ENCODE data around the gene SHC3.

Gene SHC3

DNA sequence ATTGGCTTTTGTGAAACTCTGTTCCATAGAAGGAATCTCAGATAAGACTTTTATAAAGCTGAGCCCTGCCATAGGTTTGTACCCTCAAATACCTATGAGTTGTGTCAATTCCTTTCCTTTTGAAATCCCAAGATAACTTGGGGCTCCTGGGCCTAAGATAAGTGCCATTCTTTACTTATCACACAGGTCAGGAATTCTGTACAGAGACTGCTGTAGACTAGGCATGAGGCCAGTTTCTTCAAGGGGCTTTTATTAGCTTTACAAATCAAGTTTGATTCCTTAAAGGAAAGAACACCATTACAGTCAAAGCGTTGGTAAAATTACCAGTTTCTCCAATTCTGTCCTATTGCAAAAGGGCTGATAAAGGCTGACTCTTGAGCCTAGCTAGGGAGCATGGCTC lies 39.2 kb downstream of the SHC3 start:
- DNase-seq = no peak
- H3K4me3 ChIP-seq (ENCODE audit: control insufficient read depth in 1 of 7, extremely low read depth in 1 of 7, insufficient read depth in 4 of 7, low read depth in 2 of 7, low read length in 6 of 7) = no peak overlapping the region
- H3K27me3 ChIP-seq (replicated peaks in 2 of 5; ENCODE audit: control insufficient read depth in 4 of 5, insufficient read depth in 5 of 5, low read length in 4 of 5) = peaks cover 0 to 2% (median 0%) of the 10 kb centered on the region in 5 experiments
- ChIA-PET POLR2A (no interaction called here), CTCF (no interaction called here)
- no peaks in the 10 kb centered on the region for H3K4me1 ChIP-seq (ENCODE audit: control extremely low read depth in 1 of 4, control insufficient read depth in 4 of 4, insufficient read depth in 4 of 4, low read length in 3 of 4)
- H3K27ac ChIP-seq (ENCODE audit: insufficient read depth in 1 of 2, low read depth in 1 of 2, low read length in 2 of 2, poor library complexity in 1 of 2, severe bottlenecking in 2 of 2) = no peak overlapping the region
- peaks cover 0 to 13% (median 4%) of the 10 kb centered on the region in 5 experiments for H3K9me3 ChIP-seq (ENCODE audit: control extremely low read depth in 1 of 5, control insufficient read depth in 4 of 5, insufficient read depth in 2 of 5, low read depth in 1 of 5, low read length in 4 of 5)
- 100% methylated on average over 1 of the region's 1 CpG for WGBS (ENCODE audit: insufficient coverage)
- no peaks in the 10 kb centered on the region for H3K36me3 ChIP-seq (ENCODE audit: control insufficient read depth in 4 of 4, insufficient read depth in 4 of 4, low read length in 3 of 4)

DNA sequence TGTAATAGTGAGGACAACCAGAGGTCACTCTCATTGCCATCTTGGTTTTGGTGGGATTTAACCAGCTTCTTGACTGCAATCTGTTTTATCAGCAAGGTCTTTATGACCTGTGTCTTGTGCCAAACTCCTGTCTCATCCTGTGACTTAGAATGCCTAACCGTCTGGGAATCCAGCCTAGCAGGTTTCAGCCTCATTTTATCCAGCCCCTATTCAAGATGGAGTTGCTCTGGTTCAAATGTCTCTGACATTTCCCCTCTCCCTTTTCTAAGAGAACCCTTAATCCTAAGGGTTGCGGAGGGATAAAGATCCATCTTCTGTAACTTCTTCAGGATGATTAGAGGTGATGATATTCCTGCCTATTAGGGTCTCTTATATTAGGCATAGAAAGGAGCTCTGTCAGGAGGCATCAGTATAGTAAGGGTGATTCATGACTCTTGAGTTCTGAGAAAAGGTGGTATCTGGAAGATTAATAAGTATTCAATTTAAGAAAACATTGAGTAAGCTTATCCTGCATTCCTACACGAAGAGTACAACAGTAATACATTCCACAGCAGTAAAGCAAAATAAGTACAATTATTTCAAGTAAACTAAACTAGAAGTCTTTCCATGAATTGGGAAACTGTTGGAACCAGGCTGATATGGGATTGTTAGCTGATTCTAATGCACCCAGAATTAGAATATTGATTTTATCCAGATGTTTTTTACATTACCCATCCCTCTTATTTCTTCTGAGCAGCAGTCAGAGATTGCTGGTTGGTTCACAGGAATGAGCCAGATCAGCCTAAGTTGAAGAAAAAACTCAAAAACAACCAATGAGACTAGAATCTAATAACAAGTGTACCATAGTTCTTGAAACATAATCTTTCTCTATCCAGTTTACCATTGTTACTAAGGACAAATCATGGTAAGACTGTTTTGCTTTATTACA lies 39.9 kb downstream of the SHC3 start:
- Histone ChIP-seq H3K4me3 (ENCODE audit: control insufficient read depth in 1 of 7, extremely low read depth in 1 of 7, insufficient read depth in 4 of 7, low read depth in 2 of 7, low read length in 6 of 7) (no peak overlapping the region), H3K4me1 (ENCODE audit: control extremely low read depth in 1 of 4, control insufficient read depth in 4 of 4, insufficient read depth in 4 of 4, low read length in 3 of 4) (no peaks in the 10 kb centered on the region), H3K27me3 (replicated peaks in 2 of 5; ENCODE audit: control insufficient read depth in 4 of 5, insufficient read depth in 5 of 5, low read length in 4 of 5) (peaks cover 0 to 2% (median 0%) of the 10 kb centered on the region in 5 experiments), H3K27ac (ENCODE audit: insufficient read depth in 1 of 2, low read depth in 1 of 2, low read length in 2 of 2, poor library complexity in 1 of 2, severe bottlenecking in 2 of 2) (no peak overlapping the region), H3K9me3 (ENCODE audit: control extremely low read depth in 1 of 5, control insufficient read depth in 4 of 5, insufficient read depth in 2 of 5, low read depth in 1 of 5, low read length in 4 of 5) (peaks cover 0 to 16% (median 7%) of the 10 kb centered on the region in 5 experiments), H3K36me3 (ENCODE audit: control insufficient read depth in 4 of 4, insufficient read depth in 4 of 4, low read length in 3 of 4) (no peaks in the 10 kb centered on the region)
- POLR2A ChIA-PET = no interaction called here
- CTCF ChIA-PET = no interaction called here
- DNase-seq = no peak
- WGBS (ENCODE audit: insufficient coverage) = 100% methylated on average over 2 of the region's 3 CpGs

DNA sequence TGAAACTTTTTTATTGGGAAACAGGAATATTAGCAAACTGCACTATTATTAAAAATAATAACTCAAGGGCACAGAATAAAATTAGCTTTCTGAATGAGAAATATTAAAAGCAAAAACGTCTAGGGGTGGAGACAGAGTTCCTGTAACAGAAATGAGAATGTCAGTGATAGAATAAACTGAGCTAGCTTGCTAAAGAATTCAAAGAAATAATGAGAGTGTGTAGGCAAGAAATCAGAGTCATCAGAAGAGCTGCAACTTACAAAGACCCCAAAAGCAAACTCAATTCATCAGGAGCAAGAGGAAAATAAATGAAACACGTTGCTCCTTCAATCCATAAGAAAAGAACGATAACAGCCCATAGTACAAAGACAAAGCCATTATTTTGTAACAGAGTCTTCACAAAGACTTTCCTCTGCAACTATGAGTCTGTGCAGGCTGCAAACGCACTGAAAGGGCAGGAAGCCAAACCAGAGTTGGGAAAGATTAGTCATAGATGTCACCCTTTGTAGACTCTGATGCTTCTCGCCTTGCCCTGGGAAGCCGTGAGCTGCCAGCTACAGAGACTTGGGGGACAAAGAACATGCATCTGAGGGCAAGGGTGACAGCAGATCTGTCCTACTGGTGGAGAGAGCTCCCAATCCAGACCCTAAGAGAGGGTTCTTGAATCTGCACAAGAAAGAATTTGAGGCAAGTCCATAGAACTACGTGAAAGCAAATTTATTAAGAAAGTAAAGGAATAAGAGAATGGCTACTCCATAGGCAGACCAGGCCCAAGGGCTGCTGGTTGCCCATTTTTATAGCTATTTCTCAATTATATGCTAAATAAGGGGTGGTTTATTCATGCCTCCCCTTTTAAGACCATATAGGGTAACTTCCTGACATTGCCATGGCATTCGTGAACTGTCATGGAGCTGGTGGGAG lies 40.8 kb downstream of the SHC3 start:
- peak overlapping the region in 1 of 7 experiments; percentile 5 for H3K4me3 ChIP-seq (ENCODE audit: control insufficient read depth in 1 of 7, extremely low read depth in 1 of 7, insufficient read depth in 4 of 7, low read depth in 2 of 7, low read length in 6 of 7)
- POLR2A ChIA-PET = interaction anchor here (0.7 kb wide), 1 partner anchor 10 kb away, joined by 3 read pairs; no protein-coding TSS in a partner anchor
- CTCF ChIA-PET = no interaction called here
- H3K36me3 ChIP-seq (ENCODE audit: control insufficient read depth in 4 of 4, insufficient read depth in 4 of 4, low read length in 3 of 4) = no peaks in the 10 kb centered on the region
- 76% methylated on average over 5 of the region's 8 CpGs for WGBS (ENCODE audit: insufficient coverage)
- DNase-seq = no peak
- H3K27me3 ChIP-seq (replicated peaks in 2 of 5; ENCODE audit: control insufficient read depth in 4 of 5, insufficient read depth in 5 of 5, low read length in 4 of 5) = peaks cover 0 to 2% (median 0%) of the 10 kb centered on the region in 5 experiments
- no peak overlapping the region for H3K27ac ChIP-seq (ENCODE audit: insufficient read depth in 1 of 2, low read depth in 1 of 2, low read length in 2 of 2, poor library complexity in 1 of 2, severe bottlenecking in 2 of 2)
- H3K4me1 ChIP-seq (ENCODE audit: control extremely low read depth in 1 of 4, control insufficient read depth in 4 of 4, insufficient read depth in 4 of 4, low read length in 3 of 4) = no peaks in the 10 kb centered on the region
- peaks cover 0 to 17% (median 7%) of the 10 kb centered on the region in 5 experiments for H3K9me3 ChIP-seq (ENCODE audit: control extremely low read depth in 1 of 5, control insufficient read depth in 4 of 5, insufficient read depth in 2 of 5, low read depth in 1 of 5, low read length in 4 of 5)

DNA sequence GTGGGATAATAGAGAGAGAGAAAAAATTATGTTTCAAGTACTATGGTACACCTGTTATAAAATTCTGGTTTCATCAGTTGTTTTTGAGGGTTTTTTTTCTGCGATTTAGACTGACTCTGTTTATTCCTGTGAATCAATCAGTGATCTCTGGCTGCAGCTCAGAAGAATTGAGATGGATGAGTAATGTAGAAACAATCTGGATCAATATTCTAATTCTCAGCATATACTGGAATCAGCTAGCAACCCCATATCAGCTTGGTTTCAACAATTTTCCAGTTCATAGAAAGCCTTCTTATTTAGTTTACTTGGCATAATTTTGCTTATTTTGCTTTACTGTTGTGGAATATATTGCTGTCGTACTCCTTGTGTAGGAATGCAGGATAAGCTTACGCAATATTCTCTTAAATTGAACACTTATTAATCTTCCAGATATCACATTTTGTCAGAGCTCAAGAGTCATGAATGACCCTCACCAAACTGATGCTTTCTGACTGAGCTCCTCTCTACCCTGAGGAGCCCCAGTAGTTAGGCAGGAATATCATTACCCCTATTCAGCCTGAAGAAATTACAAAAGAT lies 42.9 kb downstream of the SHC3 start:
- Histone ChIP-seq H3K9me3 (ENCODE audit: control extremely low read depth in 1 of 5, control insufficient read depth in 4 of 5, insufficient read depth in 2 of 5, low read depth in 1 of 5, low read length in 4 of 5) (peaks cover 0 to 17% (median 7%) of the 10 kb centered on the region in 5 experiments), H3K4me1 (ENCODE audit: control extremely low read depth in 1 of 4, control insufficient read depth in 4 of 4, insufficient read depth in 4 of 4, low read length in 3 of 4) (no peaks in the 10 kb centered on the region), H3K27ac (ENCODE audit: insufficient read depth in 1 of 2, low read depth in 1 of 2, low read length in 2 of 2, poor library complexity in 1 of 2, severe bottlenecking in 2 of 2) (no peak overlapping the region), H3K36me3 (ENCODE audit: control insufficient read depth in 4 of 4, insufficient read depth in 4 of 4, low read length in 3 of 4) (no peaks in the 10 kb centered on the region), H3K27me3 (replicated peaks in 2 of 5; ENCODE audit: control insufficient read depth in 4 of 5, insufficient read depth in 5 of 5, low read length in 4 of 5) (no peaks in the 10 kb centered on the region), H3K4me3 (ENCODE audit: control insufficient read depth in 1 of 7, extremely low read depth in 1 of 7, insufficient read depth in 4 of 7, low read depth in 2 of 7, low read length in 6 of 7) (no peak overlapping the region)
- POLR2A ChIA-PET = no interaction called here
- no CpG with 5 or more reads among the region's 3 CpGs for WGBS (ENCODE audit: insufficient coverage)
- DNase-seq = no peak
- CTCF ChIA-PET = no interaction called here

DNA sequence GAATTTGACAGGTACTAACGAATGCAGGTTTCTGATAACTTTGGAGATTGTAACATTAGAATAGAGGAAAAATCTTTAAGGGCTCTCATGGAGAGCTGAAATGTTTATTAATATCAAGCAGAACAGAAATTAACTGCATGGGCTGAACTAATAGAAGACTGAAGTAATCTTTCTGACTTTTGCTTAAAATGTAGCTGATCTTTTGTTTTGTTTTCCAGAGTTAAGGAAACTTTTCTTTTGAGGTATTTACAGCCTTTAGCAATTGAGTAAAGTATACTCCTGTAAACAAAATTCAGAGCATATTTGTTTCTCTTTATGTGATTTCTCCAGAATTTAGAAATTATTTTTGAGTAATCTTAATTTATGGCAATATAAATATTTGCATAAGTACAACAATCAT lies 43.9 kb downstream of the SHC3 start:
- no peaks in the 10 kb centered on the region for H3K36me3 ChIP-seq (ENCODE audit: control insufficient read depth in 4 of 4, insufficient read depth in 4 of 4, low read length in 3 of 4)
- ChIA-PET CTCF (no interaction called here), POLR2A (no interaction called here)
- H3K4me1 ChIP-seq (ENCODE audit: control extremely low read depth in 1 of 4, control insufficient read depth in 4 of 4, insufficient read depth in 4 of 4, low read length in 3 of 4) = no peaks in the 10 kb centered on the region
- peaks cover 0 to 17% (median 7%) of the 10 kb centered on the region in 5 experiments for H3K9me3 ChIP-seq (ENCODE audit: control extremely low read depth in 1 of 5, control insufficient read depth in 4 of 5, insufficient read depth in 2 of 5, low read depth in 1 of 5, low read length in 4 of 5)
- H3K27ac ChIP-seq (ENCODE audit: insufficient read depth in 1 of 2, low read depth in 1 of 2, low read length in 2 of 2, poor library complexity in 1 of 2, severe bottlenecking in 2 of 2) = no peak overlapping the region
- H3K27me3 ChIP-seq (replicated peaks in 2 of 5; ENCODE audit: control insufficient read depth in 4 of 5, insufficient read depth in 5 of 5, low read length in 4 of 5) = no peaks in the 10 kb centered on the region
- WGBS (ENCODE audit: insufficient coverage) = 88% methylated on average over 1 of the region's 1 CpG
- H3K4me3 ChIP-seq (ENCODE audit: control insufficient read depth in 1 of 7, extremely low read depth in 1 of 7, insufficient read depth in 4 of 7, low read depth in 2 of 7, low read length in 6 of 7) = no peak overlapping the region
- no peak for DNase-seq

DNA sequence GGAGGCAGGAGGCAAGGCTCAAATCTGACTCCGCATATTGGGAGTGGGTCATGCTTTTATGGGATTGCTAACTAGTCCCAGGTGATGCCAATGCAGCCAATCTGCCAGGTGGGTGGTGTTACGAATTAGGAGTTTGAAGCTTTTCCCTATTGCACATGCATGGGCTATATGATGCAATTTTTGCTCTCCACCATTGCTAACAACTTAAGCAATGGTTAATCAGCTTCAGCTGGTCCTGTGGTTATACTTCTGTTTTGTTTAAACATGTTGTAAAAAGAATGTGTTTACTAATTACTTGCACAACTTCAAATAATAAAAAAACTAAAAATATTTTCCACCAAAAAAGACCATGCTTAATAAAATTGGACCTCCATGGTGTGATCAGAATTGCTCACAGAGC lies 55.7 kb downstream of the SHC3 start:
- peaks cover 0 to 10% (median 0%) of the 10 kb centered on the region in 5 experiments for H3K27me3 ChIP-seq (replicated peaks in 2 of 5; ENCODE audit: control insufficient read depth in 4 of 5, insufficient read depth in 5 of 5, low read length in 4 of 5)
- POLR2A ChIA-PET = no interaction called here
- H3K4me1 ChIP-seq (ENCODE audit: control extremely low read depth in 1 of 4, control insufficient read depth in 4 of 4, insufficient read depth in 4 of 4, low read length in 3 of 4) = no peaks in the 10 kb centered on the region
- DNase-seq = no peak
- 83% methylated on average over 1 of the region's 2 CpGs for WGBS (ENCODE audit: insufficient coverage)
- no peak overlapping the region for H3K27ac ChIP-seq (ENCODE audit: insufficient read depth in 1 of 2, low read depth in 1 of 2, low read length in 2 of 2, poor library complexity in 1 of 2, severe bottlenecking in 2 of 2)
- peaks cover 0 to 6% (median 3%) of the 10 kb centered on the region in 5 experiments for H3K9me3 ChIP-seq (ENCODE audit: control extremely low read depth in 1 of 5, control insufficient read depth in 4 of 5, insufficient read depth in 2 of 5, low read depth in 1 of 5, low read length in 4 of 5)
- H3K4me3 ChIP-seq (ENCODE audit: control insufficient read depth in 1 of 7, extremely low read depth in 1 of 7, insufficient read depth in 4 of 7, low read depth in 2 of 7, low read length in 6 of 7) = no peak overlapping the region
- CTCF ChIA-PET = no interaction called here
- no peaks in the 10 kb centered on the region for H3K36me3 ChIP-seq (ENCODE audit: control insufficient read depth in 4 of 4, insufficient read depth in 4 of 4, low read length in 3 of 4)

All from common myeloid progenitor, CD34-positive (primary cell).